HG03060 (cell line): ENCODE results near the gene ZMYND19.
"Not testable (repeated sequence)": the region's sequence is repeated elsewhere in the genome, so short reads cannot be mapped to it uniquely, and the experiment has no call there.

Experiments used
- ATAC-seq: cut with Tn5 transposase; IDR thresholded peaks from one replicate; pipeline ENCODE4 v1.9.1; 2021; ENCODE audit warnings: low read depth, moderate number of reproducible peaks; ENCODE audit not compliant: unreplicated experiment

The ZMYND19 gene

GRCh38 chr9:137534256-137535119, 55.8 kb downstream of the ZMYND19 start:
- no peak for ATAC-seq

GRCh38 chr9:137532891-137533468, 57.3 kb downstream of the ZMYND19 start:
- not testable (repeated sequence) for ATAC-seq
